Glomerular visceral epithelial cell (primary cell): ENCODE data around the gene GALNT1.

Source experiments
- DNase-seq: peaks from one replicate; pipeline ENCODE4 v3.0.0-alpha.2; 2016; ENCODE audit errors: extremely low spot score

The GALNT1 gene

DNA sequence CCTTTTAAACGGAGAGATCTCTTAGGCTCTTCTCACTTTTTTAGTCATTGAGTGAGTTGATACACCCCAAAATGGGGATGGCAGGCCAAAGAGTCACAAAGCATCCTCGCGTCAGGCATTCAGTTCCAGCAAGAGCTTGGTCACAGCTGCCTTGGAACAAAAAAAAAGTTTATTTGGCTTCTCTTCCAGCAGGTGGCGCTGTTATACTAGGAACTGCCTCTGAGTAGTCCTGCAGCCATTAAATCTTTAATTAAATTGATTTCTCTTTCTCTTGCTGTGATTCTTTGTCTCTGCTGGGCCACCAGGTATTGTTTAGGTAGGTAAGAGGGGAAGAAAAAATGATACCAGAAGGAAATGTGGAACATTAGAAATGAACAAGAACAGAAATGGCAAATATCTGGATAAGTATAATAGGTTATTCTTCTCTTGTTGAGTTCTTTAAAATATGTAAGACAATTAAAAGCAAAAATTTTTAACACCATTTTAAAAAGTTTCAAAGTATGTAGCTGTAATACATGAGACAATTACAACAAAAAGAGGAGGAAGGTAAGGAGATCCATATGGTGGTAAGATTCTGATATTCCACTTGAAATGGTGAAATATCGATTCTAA is 175.1 kb downstream of the GALNT1 start:
- DNase-seq, result peak; percentile 54
